ENCODE measurements around the gene ADCYAP1R1. TPM values are rescaled to one million over a fixed set of nuclear protein-coding genes. Genes with fewer than 3 reads are reported as not detected.
A peak's percentile ranks its signal among the peaks of the same experiment; 100 is the strongest.

The ADCYAP1R1 gene
- polyA plus RNA-seq, 5 donors, result 0.61 to 2.5 (median 1.5) TPM

GRCh38 chr7:31105256-31105950 is 53.3 kb downstream of the ADCYAP1R1 start:
- DNase-seq, result no peak

DNA sequence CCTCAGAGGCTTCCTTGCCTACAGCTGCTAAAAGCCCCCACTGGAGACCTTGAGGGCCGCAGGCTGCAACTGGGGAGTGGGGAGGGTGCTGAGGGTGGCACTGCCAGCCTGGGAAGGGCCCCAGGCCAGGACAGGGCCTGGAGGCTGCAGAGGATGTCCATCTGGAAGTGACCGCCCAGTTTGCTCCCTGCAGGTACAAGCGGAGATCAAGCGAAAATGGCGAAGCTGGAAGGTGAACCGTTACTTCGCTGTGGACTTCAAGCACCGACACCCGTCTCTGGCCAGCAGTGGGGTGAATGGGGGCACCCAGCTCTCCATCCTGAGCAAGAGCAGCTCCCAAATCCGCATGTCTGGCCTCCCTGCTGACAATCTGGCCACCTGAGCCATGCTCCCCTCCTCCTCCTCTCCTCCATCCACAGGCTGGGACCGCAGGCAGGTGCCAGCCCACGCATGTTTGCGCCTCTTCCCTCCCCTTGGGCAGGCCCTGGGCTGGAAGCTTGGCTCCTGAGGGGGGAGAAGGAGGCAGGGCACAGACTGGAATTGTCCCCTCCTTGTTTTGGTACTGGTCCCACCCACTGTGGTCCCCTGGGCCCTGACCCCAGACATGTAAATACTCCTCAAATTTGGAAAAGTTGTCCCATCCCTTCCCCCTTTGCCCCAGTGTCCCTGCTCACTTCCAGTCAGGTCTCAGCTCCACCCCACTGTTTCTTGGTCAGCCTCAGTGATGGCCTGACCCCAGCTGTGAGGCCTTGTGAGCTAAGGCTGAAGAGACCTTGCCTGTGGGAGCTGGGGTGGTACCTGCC is 54.4 kb downstream of the ADCYAP1R1 start:
- DNase-seq, result no peak

DNA sequence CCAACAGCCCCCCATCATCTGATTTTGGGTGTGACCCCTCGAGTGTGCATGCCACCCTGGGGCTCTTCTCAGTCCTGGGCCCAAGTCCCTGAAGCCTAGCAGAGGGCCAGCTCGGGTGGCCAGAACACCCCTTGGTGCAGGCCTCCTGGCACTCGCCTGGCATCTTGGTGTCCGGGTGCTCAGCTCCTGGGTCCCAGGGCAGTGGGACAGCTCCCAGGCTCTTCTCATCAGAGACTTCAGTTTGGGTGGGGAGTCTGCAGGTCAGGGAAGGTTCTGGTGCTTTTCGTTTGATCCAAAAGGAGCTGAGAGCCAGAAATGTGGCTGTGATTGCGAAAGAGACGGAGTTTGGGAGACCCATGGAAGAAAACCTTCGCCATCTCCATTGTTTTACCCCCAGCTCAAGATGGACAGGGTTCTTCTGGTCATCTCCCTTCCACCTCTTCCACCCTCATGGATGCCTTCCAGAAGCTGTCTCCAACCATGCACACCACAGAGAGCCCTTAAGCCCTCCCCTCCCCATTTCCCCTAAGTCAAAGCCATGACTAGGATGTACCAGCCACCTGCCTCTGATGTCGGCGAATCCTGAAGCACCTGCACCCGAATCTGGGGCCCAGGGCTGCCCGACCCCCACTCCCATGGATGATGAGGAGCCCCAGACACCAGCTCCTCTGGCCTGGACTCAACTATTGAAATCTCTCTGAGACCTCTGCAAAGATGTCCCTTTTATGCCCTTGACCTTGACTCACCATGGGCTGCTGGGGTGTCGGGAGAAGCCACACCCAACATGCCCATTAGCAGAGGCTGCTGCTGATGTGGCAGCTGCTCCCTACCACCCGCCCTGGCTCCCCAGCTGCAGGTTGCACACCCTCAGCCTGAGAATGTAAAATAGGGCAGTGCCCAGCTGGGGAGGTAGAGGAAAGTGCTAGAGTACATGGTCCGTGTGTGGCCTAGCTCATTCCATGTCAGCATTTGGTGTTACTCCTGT is 55.3 kb downstream of the ADCYAP1R1 start:
- no peak for DNase-seq

DNA sequence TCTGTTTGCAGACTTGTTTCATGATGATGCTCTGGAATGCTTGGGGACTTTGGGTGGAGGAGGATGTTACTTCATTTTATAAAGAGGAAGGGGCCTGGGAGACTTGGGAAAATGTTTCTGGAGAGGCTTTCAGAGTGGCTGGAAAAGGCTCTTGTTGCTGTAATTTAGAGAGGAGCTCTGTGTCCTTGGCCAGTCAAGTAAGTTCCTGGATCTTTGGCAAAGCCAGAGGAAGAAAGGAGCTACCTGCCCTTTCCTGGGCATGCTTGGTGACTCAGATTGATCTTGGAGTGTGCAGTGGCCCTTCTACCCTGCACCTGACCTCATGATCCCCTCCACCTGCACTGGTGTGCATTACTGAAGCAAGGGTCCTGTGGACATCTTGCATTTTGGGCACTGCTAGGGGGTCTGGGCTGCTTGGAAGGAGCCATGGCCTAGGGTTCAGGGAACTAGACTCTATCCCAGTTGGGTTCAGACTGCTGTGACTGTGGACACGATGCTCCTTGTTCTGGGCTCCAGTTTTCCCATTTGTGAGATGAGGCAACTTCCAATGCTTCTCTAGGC is 56.1 kb downstream of the ADCYAP1R1 start:
- DNase-seq, result no peak

GRCh38 chr7:31109751-31110150 is 57.6 kb downstream of the ADCYAP1R1 start:
- no peak for DNase-seq

GRCh38 chr7:31110331-31111108 is 58.4 kb downstream of the ADCYAP1R1 start:
- no peak for DNase-seq

- DNase-seq, result no peak
Measured at GRCh38 chr7:31111109-31111451, 59.0 kb downstream of the ADCYAP1R1 start.

DNA sequence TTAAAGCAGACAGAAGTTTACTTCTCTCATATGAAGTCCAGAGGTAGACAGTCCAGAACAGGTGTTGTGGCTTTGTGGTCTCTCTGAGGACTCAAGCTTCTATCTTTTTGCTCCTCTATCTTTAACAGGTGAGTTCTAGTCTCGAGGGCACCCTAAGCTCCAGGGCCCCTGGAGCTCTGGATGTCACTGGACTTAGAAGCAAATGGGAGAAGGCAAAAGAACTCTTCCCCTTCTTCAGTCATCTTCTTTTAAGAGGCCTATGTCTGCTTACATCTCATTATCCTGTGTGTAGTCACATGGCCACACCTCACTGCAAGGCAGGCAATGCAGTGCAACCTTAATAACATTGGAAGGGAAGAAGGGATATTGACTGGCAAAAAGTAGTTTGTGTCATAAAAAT is 61.6 kb downstream of the ADCYAP1R1 start:
- DNase-seq, result no peak

- DNase-seq, result peak; percentile 16 to 39
Measured at GRCh38 chr7:31114593-31115343, 62.7 kb downstream of the ADCYAP1R1 start.

DNA sequence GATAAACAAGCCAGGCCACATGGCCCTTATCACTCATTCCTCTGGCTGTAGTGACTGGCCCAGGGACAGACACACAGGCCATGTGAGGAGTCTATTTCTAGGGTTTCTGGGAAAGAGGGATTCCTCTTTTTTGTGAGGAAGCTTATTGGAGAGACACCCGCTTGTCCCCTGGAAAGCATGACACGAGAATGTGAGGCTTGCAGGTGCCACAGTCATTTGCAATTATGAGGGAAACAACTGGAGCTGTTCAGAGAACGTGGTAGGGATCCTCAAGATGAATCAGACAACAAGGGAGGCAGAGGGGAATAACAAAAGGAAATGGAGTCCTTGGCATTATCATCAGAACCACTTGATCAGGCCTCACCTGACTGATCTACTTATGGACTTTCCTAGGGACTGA is 64.5 kb downstream of the ADCYAP1R1 start:
- no peak for DNase-seq

GRCh38 chr7:31119249-31119648 is 67.1 kb downstream of the ADCYAP1R1 start:
- no peak for DNase-seq

GRCh38 chr7:31120800-31121513 is 68.8 kb downstream of the ADCYAP1R1 start:
- DNase-seq, result no peak

GRCh38 chr7:31121601-31122000 is 69.5 kb downstream of the ADCYAP1R1 start:
- no peak for DNase-seq

GRCh38 chr7:31122649-31123058 is 70.5 kb downstream of the ADCYAP1R1 start:
- DNase-seq, result peak; percentile 64 to 74

DNA sequence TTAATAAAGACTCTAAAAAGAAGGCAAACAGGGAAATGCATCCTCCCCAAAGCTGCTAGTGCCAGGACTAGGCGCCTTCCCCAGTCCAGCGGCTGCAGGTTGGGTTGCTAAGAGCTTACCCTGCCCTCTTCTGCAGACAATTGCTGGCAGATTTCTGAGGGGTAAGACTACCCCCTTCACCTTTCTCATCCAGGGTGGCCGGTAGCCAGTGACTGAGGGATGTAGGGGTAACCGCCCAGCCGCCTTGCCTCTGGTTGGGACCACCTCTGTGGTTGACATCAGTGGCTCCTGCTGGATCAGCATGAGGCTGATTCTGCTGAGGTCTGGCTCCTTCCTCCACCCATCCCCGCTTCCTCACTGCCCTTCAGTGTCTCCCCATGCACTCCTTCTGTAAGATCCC is 71.2 kb downstream of the ADCYAP1R1 start:
- no peak for DNase-seq

GRCh38 chr7:31123726-31124125 is 71.6 kb downstream of the ADCYAP1R1 start:
- DNase-seq, result no peak

DNA sequence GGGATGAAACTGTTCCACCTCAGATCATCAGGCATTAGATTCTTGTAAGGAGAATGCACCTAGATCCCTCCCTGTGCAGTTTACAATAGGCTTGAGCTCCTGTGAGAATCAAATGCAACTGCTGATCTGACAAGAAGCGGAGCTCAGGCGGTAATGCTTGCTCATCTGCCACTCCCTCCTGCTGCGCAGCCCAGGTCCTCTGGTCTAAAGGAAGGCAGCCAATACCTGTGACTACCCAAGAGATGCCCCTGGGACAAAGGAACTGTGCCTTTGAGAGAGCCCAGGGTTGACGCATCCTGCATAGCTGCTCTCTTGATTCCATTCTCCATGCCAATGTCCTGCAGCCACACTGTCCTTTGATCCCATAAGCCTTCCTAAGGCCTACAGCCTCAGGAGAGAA is 73.1 kb downstream of the ADCYAP1R1 start:
- DNase-seq, result no peak

GRCh38 chr7:31126976-31127375 is 74.9 kb downstream of the ADCYAP1R1 start:
- DNase-seq, result no peak

DNA sequence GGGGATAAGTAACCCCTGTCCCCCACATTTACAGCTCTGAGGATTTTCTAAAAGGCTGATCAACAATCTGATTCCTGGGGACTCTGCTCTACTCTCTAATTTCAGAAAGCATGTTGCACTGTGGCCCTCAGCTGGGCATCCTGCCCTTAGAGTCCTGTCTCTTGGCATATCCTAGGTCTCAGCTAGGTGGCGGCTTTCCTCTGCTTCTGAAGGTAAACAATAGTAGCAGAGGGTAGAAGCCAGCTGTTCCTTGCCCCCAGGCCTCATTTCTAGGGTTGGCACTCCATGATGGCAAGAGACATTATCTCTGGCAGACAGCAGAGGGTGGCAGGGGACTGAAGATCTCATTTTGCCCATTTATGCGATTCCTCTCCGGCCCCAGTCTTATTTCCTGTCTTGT is 77.0 kb downstream of the ADCYAP1R1 start:
- DNase-seq, result no peak

DNA sequence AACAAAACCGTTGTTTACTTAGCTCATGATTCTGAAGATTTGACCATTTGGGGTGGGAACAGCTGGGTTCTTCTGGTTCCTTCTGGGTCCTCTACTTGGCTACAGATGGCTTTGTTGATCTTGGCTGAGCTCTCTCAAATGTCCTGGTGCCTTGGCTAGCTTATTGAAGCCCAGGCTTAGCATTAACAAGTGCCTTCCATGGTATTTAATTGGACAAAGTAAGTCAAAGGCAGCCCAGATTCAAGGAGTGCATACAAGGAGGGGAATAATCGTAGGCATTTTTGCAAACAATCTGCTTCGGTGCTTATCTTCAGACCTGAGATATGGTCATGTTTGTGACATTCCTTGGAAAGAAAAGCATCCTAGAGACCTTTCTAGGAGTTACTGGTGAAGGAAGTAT is 81.4 kb downstream of the ADCYAP1R1 start:
- DNase-seq, result no peak

Measured in right lung (tissue), 5 donors.